Neutrophil (primary cell): ENCODE measurements around the gene CPLANE2.

Experiments used
- H3K27ac ChIP-seq: fragments of 200-600 bp; sonication (generic); 2 replicates; pipeline ENCODE4 v1.5.1; 2016; ENCODE audit warnings: mild to moderate bottlenecking, moderate library complexity
- H3K27me3 ChIP-seq: fragments of 200-600 bp; sonication (generic); 2 replicates; pipeline ENCODE4 v1.6.0; 2016; ENCODE audit warnings: mild to moderate bottlenecking
- H3K36me3 ChIP-seq: fragments of 200-600 bp; sonication (generic); 2 replicates; pipeline ENCODE4 v1.5.1; 2017
- H3K4me1 ChIP-seq, 2 experiments: fragments of 200-600 bp in 1 of 2; sonication (generic) in 1 of 2; 1 replicate in 1 of 2; 2 replicates in 1 of 2; pipeline versions ENCODE4 v1.5.1 to v1.6.1; 2013 to 2016; ENCODE audit warnings: low read depth in 1 of 2, low read length in 1 of 2, mild to moderate bottlenecking in 1 of 2, moderate library complexity in 1 of 2; ENCODE audit not compliant: control insufficient read depth in 1 of 2, insufficient read depth in 1 of 2
- H3K4me3 ChIP-seq, 2 experiments: fragments of 200-600 bp in 1 of 2; sonication (generic) in 1 of 2; 1 replicate in 1 of 2; 2 replicates in 1 of 2; pipeline ENCODE4 v1.5.1; 2013 to 2016; ENCODE audit warnings: low read depth in 1 of 2, low read length in 1 of 2, mild to moderate bottlenecking in 1 of 2, moderate library complexity in 1 of 2
- H3K9me3 ChIP-seq: fragments of 200-600 bp; sonication (generic); 2 replicates; pipeline ENCODE4 v1.5.1; 2016
- TF ChIP-seq, protein P1 (sequence below): fragments of 200-600 bp; sonication (generic); IDR thresholded peaks from 2 replicates; pipeline ENCODE4 v1.5.1; 2016; ENCODE audit warnings: antibody characterized with exemption

The CPLANE2 gene

DNA sequence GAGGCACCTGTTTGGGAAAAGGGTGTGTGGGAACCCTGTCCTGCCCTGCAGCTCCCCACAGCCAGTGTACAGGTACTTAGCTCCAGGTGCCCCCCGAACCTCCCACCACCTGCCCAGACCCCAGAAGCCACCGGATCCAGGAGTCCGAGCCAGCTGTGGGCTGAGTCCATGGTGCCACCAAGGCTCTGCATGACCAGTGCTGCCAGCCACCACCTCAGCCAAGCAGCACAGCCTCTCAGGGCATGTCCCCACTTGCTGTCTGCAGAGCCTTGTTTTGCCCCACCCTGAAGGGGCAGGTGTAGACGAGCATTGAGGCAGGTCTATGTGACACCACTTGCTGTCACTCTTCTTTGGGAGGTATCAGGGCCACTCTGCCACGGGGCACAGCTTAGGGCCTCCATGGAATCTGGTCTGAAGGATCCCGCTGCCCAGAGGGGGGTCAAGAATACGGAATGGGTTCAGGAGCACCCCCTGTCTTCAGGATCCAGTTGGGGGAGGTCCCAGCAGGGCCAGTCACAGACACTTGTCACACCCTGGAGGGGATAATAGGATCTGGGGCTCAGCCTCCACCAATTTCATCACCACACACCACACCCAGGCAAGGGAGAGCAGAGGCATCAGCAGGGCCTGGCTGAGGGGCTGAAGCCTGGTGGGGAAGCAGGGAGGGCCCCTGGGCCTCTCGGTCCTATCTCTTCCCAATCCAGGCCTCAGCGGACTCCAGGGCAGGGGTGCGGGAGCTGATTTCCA lies 52.3 kb downstream of the CPLANE2 start:
- no peaks in the 10 kb centered on the region for H3K4me1 ChIP-seq
- H3K9me3 ChIP-seq: no peaks in the 10 kb centered on the region
- peaks cover 14% of the 10 kb centered on the region for H3K27me3 ChIP-seq
- TF ChIP-seq, protein P1, sequence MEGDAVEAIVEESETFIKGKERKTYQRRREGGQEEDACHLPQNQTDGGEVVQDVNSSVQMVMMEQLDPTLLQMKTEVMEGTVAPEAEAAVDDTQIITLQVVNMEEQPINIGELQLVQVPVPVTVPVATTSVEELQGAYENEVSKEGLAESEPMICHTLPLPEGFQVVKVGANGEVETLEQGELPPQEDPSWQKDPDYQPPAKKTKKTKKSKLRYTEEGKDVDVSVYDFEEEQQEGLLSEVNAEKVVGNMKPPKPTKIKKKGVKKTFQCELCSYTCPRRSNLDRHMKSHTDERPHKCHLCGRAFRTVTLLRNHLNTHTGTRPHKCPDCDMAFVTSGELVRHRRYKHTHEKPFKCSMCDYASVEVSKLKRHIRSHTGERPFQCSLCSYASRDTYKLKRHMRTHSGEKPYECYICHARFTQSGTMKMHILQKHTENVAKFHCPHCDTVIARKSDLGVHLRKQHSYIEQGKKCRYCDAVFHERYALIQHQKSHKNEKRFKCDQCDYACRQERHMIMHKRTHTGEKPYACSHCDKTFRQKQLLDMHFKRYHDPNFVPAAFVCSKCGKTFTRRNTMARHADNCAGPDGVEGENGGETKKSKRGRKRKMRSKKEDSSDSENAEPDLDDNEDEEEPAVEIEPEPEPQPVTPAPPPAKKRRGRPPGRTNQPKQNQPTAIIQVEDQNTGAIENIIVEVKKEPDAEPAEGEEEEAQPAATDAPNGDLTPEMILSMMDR: no peak
- H3K4me3 ChIP-seq: no peak overlapping the region
- H3K36me3 ChIP-seq: no peaks in the 10 kb centered on the region
- no peak overlapping the region for H3K27ac ChIP-seq

DNA sequence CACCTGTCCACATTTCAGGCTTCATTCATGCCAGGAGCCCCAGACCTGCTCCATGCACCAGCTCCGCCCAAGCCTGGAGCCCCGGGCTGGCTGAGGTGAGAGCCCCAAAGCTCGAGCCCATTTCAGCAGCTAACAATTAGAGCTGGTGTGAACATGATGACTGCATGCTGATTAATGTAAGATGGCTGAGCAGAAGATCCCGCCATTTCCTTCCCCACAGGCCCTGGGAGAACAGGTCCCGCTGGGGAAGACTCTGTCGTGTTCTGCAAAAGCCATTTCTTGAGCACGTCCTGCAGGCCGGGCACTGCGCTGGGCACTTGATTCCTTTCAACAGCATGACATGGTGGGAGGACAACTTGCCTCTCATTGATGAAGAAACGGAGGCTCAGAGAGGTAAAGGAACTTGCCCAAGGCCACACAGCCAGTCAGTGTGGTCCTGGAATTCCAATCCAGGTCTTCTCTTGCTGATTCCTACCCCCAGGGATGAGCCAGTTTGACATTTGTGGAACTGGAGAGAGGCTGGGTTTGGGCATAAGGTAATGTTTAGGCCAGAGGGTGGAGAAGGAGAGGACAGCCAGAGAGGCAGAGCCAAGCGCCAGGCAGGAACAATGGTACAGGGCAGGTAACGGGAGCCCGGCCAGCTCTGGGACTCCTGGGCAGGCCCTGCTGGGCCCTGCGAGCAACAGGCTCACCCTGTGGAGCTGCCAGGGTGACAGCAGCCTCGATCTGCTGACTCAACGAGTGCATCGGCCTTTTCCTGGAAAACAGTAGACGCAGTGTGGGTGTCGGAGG lies 53.0 kb downstream of the CPLANE2 start:
- no peaks in the 10 kb centered on the region for H3K4me1 ChIP-seq
- H3K27me3 ChIP-seq: peaks cover 11% of the 10 kb centered on the region
- no peak overlapping the region for H3K27ac ChIP-seq

GRCh38 chr1:16183179-16183578 lies 53.8 kb downstream of the CPLANE2 start:
- no peaks in the 10 kb centered on the region for H3K9me3 ChIP-seq
- H3K4me3 ChIP-seq: no peak overlapping the region
- H3K4me1 ChIP-seq: no peaks in the 10 kb centered on the region
- no peak overlapping the region for H3K27ac ChIP-seq
- H3K36me3 ChIP-seq: no peaks in the 10 kb centered on the region
- peaks cover 7% of the 10 kb centered on the region for H3K27me3 ChIP-seq
- TF ChIP-seq, protein P1: no peak

More for the DNA sequence above, 53.0 kb downstream of the CPLANE2 start:
- no peaks in the 10 kb centered on the region for H3K9me3 ChIP-seq
- TF ChIP-seq, protein P1: no peak
- H3K4me3 ChIP-seq: no peak overlapping the region
- no peaks in the 10 kb centered on the region for H3K36me3 ChIP-seq

DNA sequence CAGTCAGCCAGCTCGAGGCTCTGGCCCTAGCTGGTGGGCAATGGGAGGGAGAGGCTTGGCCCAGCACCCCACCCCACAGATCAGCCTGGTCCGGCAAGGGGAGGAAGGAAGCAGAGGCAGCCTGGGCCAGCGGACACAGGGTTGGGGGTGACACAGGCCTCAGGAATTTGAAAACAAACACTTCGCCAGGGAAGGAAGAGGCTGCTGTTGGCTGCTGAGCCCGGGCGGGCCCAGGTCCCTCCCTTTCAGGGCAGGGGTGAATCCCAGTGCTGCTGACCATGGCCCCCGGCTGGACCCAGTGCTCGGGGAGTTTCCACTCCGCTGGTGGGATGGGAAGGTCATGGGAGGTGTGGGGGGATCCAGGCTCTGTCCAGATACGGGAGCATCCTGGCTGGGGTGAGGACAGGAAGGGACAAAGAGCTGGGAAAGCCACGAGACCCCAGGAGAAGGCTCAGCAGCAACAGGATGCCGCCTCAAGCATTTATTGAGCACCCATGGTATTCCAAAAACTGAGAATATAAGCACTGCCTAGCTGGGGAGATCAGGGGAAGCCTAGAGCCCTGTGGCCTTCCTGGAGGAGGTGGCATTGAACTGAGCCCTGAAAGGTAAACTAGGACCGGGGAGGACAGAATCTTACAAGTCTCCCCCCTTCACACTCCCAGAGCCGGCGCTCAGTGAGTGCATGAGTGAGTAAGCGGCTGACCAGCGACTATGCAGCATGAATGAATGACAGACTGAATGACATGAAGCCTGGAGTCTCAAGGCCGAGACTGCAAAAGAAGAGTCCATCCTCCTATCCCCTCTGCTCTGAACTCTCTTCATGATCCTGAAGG lies 54.9 kb downstream of the CPLANE2 start:
- Histone ChIP-seq H3K27me3 (peaks cover 15% of the 10 kb centered on the region), H3K4me3 (no peak overlapping the region), H3K27ac (no peak overlapping the region), H3K4me1 (no peaks in the 10 kb centered on the region), H3K9me3 (no peaks in the 10 kb centered on the region), H3K36me3 (no peaks in the 10 kb centered on the region)
- TF ChIP-seq, protein P1: no peak
